Loucy (cell line): ENCODE measurements around the gene OSGIN1.

Experiments
- H2AFZ ChIP-seq: fragments of 200-600 bp; sonication (generic); 2 replicates; pipeline ENCODE4 v1.6.0; 2016; ENCODE audit warnings: antibody characterized with exemption, mild to moderate bottlenecking, low read length, moderate library complexity
- H3F3A ChIP-seq: fragments of 200-600 bp; 2 replicates; pipeline ENCODE4 v1.6.0; 2016; ENCODE audit warnings: antibody characterized with exemption, low read depth, mild to moderate bottlenecking
- H3K27me3 ChIP-seq: fragments of 200-600 bp; sonication (generic); 2 replicates; pipeline ENCODE4 v1.6.1; 2014; ENCODE audit warnings: low read length, mild to moderate bottlenecking; ENCODE audit not compliant: insufficient read depth, poor library complexity, severe bottlenecking
- H3K36me3 ChIP-seq: fragments of 200-600 bp; sonication (generic); 2 replicates; pipeline ENCODE4 v1.6.1; 2016; ENCODE audit warnings: low read length; ENCODE audit not compliant: insufficient read depth
- H3K4me1 ChIP-seq: fragments of 200-600 bp; sonication (generic); 2 replicates; pipeline ENCODE4 v1.5.1; 2014; ENCODE audit warnings: low read length, mild to moderate bottlenecking; ENCODE audit not compliant: insufficient read depth, poor library complexity, severe bottlenecking
- H3K4me2 ChIP-seq: fragments of 200-600 bp; sonication (generic); 2 replicates; pipeline ENCODE4 v1.6.0; 2014; ENCODE audit warnings: antibody characterized with exemption, low read length, low read depth, mild to moderate bottlenecking; ENCODE audit not compliant: poor library complexity, severe bottlenecking
- H3K4me3 ChIP-seq: fragments of 200-600 bp; sonication (generic); 2 replicates; pipeline ENCODE4 v1.5.1; 2014; ENCODE audit warnings: low read length, mild to moderate bottlenecking, mixed read lengths; ENCODE audit not compliant: poor library complexity, severe bottlenecking
- H3K79me2 ChIP-seq: fragments of 200-600 bp; sonication (generic); 2 replicates; pipeline ENCODE4 v1.6.1; 2014; ENCODE audit warnings: low read length; ENCODE audit not compliant: insufficient read depth
- H3K9ac ChIP-seq: fragments of 200-600 bp; sonication (generic); 2 replicates; pipeline ENCODE4 v1.6.0; 2014; ENCODE audit warnings: mild to moderate bottlenecking, low read depth, low read length, moderate library complexity; ENCODE audit not compliant: poor library complexity, severe bottlenecking
- H3K9me2 ChIP-seq: fragments of 200-600 bp; sonication (generic); replicated peaks from 2 replicates; pipeline ENCODE4 v1.6.1; 2016; ENCODE audit warnings: low read depth, low read length, mixed read lengths
- H3K9me3 ChIP-seq: fragments of 200-600 bp; sonication (generic); 2 replicates; pipeline ENCODE4 v1.6.1; 2014; ENCODE audit warnings: mild to moderate bottlenecking, antibody characterized with exemption, low read length, low read depth; ENCODE audit not compliant: insufficient read depth
- H4K20me1 ChIP-seq: fragments of 200-600 bp; sonication (generic); 2 replicates; pipeline ENCODE4 v1.6.0; 2014; ENCODE audit warnings: antibody characterized with exemption, low read length, mild to moderate bottlenecking; ENCODE audit not compliant: insufficient read depth, poor library complexity, severe bottlenecking
- CTCF ChIP-seq: fragments of 200-600 bp; sonication (generic); conservative IDR thresholded peaks from 2 replicates; pipeline ENCODE4 v1.5.1; 2014; ENCODE audit warnings: mild to moderate bottlenecking, antibody characterized with exemption, low read length
- EZH2phosphoT487 ChIP-seq: fragments of 200-600 bp; IDR thresholded peaks from 2 replicates; pipeline ENCODE4 v1.6.1; 2018; ENCODE audit warnings: antibody characterized with exemption, mild to moderate bottlenecking, moderate library complexity, borderline replicate concordance

The OSGIN1 gene

DNA sequence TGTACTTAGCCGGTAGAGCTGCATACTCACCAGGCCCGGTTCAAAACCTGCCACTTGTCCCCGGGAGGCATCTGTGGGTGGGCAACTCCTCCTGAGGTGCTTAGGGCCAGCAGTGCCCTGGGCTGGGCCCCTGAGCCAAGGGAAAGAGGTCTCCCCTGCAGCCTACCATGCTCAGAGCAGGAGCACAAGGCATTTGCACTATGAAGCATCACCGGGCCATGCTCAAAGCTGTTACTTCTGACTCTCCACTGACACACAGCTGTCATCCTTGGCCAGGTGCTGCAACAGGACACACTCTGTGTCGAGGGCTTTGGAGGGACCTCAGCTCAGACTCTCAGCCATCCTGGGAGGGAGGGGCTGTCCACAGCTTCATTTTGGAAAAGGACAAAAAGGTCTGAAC lies 52.4 kb downstream of the OSGIN1 start:
- Histone ChIP-seq H3K4me2 (no peak overlapping the region), H3K9me2 (no peaks in the 10 kb centered on the region), H3K4me3 (no peak overlapping the region), H4K20me1 (no peaks in the 10 kb centered on the region), H3K36me3 (no peaks in the 10 kb centered on the region), H3F3A (no peaks in the 10 kb centered on the region), H3K4me1 (no peaks in the 10 kb centered on the region), H3K9ac (no peak overlapping the region), H3K79me2 (no peaks in the 10 kb centered on the region), H3K9me3 (no peaks in the 10 kb centered on the region), H2AFZ (no peak overlapping the region), H3K27me3 (no peaks in the 10 kb centered on the region)
- TF ChIP-seq EZH2phosphoT487 (no peak), CTCF (no peak)

- Histone ChIP-seq H3K4me1 (no peaks in the 10 kb centered on the region), H3K36me3 (no peaks in the 10 kb centered on the region), H3K9ac (no peak overlapping the region), H3K79me2 (no peaks in the 10 kb centered on the region), H3K4me3 (no peak overlapping the region), H3K27me3 (no peaks in the 10 kb centered on the region), H3K9me3 (no peaks in the 10 kb centered on the region), H3K4me2 (no peak overlapping the region), H2AFZ (no peak overlapping the region), H3K9me2 (no peaks in the 10 kb centered on the region), H4K20me1 (no peaks in the 10 kb centered on the region), H3F3A (no peaks in the 10 kb centered on the region)
- TF ChIP-seq EZH2phosphoT487: no peak
- no peak for TF ChIP-seq CTCF
These were observed 54.5 kb downstream of the OSGIN1 start for GRCh38 chr16:84007520-84007919.

GRCh38 chr16:84007965-84008364 lies 54.9 kb downstream of the OSGIN1 start:
- Histone ChIP-seq H3K4me1 (no peaks in the 10 kb centered on the region), H3K9me3 (no peaks in the 10 kb centered on the region), H3K79me2 (no peaks in the 10 kb centered on the region), H3K27me3 (no peaks in the 10 kb centered on the region), H3K9me2 (no peaks in the 10 kb centered on the region), H3K4me2 (no peak overlapping the region), H3K36me3 (no peaks in the 10 kb centered on the region), H3K9ac (no peak overlapping the region), H4K20me1 (no peaks in the 10 kb centered on the region), H2AFZ (no peak overlapping the region), H3K4me3 (no peak overlapping the region), H3F3A (no peaks in the 10 kb centered on the region)
- TF ChIP-seq CTCF (no peak), EZH2phosphoT487 (no peak)
